Common myeloid progenitor, CD34-positive (primary cell): Measurements from ENCODE around the gene JAML.

ENCODE experiments used
- CTCF ChIA-PET: fragments of 350-600 bp; sonication (Branson Sonifier 250); formaldehyde crosslinking; loops from one replicate; lab custom pipeline; 2021; ENCODE audit warnings: antibody characterized with exemption; lab: Charles Lee
- POLR2A ChIA-PET: fragments of 350-600 bp; sonication (Branson Sonifier 250); formaldehyde crosslinking; loops from one replicate; lab custom pipeline; 2021; ENCODE audit warnings: antibody characterized with exemption; lab: Charles Lee
- DNase-seq, 3 donors: peaks; one replicate each; pipeline versions ENCODE4 v3.0.0 to v3.0.0-alpha.2; 2013
- H3K27ac ChIP-seq, 2 experiments: 1 replicate in 1 of 2; 2 replicates in 1 of 2; pipeline ENCODE4 v1.7.0; 2013; ENCODE audit warnings: inconsistent platforms in 2 of 2, low read length in 2 of 2, mild to moderate bottlenecking in 2 of 2, low read depth in 1 of 2, moderate library complexity in 1 of 2; ENCODE audit not compliant: severe bottlenecking in 2 of 2, insufficient read depth in 1 of 2, poor library complexity in 1 of 2
- H3K27me3 ChIP-seq, 5 experiments: replicated peaks in 2 of 5; 1 replicate in 3 of 5; 2 replicates in 2 of 5; pipeline versions ENCODE4 v1.6.1 to v1.7.0; 2013; ENCODE audit warnings: low read length in 4 of 5, mild to moderate bottlenecking in 2 of 5, moderate library complexity in 2 of 5, inconsistent platforms in 1 of 5; ENCODE audit not compliant: insufficient read depth in 5 of 5, control insufficient read depth in 4 of 5
- H3K36me3 ChIP-seq, 4 experiments: 1 replicate in 2 of 4; 2 replicates in 2 of 4; pipeline versions ENCODE4 v1.6.1 to v1.7.0; 2013; ENCODE audit warnings: low read length in 3 of 4, control low read depth in 1 of 4, mild to moderate bottlenecking in 1 of 4; ENCODE audit not compliant: control insufficient read depth in 4 of 4, insufficient read depth in 4 of 4
- H3K4me1 ChIP-seq, 4 experiments: 1 replicate in 3 of 4; 2 replicates in 1 of 4; pipeline versions ENCODE4 v1.6.1 to v1.7.1; 2013; ENCODE audit warnings: low read length in 3 of 4, mild to moderate bottlenecking in 3 of 4, control low read depth in 1 of 4, inconsistent platforms in 1 of 4, moderate library complexity in 1 of 4; ENCODE audit not compliant: control insufficient read depth in 4 of 4, insufficient read depth in 4 of 4; ENCODE audit errors: control extremely low read depth in 1 of 4
- H3K4me3 ChIP-seq, 7 experiments: 1 replicate in 4 of 7; 2 replicates in 3 of 7; pipeline versions ENCODE4 v1.5.1 to v1.7.0; 2013; ENCODE audit warnings: mild to moderate bottlenecking in 7 of 7, low read length in 6 of 7, moderate library complexity in 6 of 7, inconsistent platforms in 2 of 7, low read depth in 2 of 7, control low read depth in 1 of 7; ENCODE audit not compliant: insufficient read depth in 4 of 7, control insufficient read depth in 1 of 7; ENCODE audit errors: extremely low read depth in 1 of 7
- H3K9me3 ChIP-seq, 5 experiments: 1 replicate in 4 of 5; 2 replicates in 1 of 5; pipeline versions ENCODE4 v1.6.1 to v1.7.1; 2013; ENCODE audit warnings: low read length in 4 of 5, mild to moderate bottlenecking in 2 of 5, inconsistent platforms in 1 of 5, low read depth in 1 of 5, moderate library complexity in 1 of 5; ENCODE audit not compliant: control insufficient read depth in 4 of 5, insufficient read depth in 2 of 5; ENCODE audit errors: control extremely low read depth in 1 of 5
- WGBS: methylation state at CpG from one replicate; pipeline ENCODE4 v1.1.5; 2013; ENCODE audit not compliant: insufficient coverage; 5-methylcytosine and 5-hydroxymethylcytosine counted together

JAML gene

DNA sequence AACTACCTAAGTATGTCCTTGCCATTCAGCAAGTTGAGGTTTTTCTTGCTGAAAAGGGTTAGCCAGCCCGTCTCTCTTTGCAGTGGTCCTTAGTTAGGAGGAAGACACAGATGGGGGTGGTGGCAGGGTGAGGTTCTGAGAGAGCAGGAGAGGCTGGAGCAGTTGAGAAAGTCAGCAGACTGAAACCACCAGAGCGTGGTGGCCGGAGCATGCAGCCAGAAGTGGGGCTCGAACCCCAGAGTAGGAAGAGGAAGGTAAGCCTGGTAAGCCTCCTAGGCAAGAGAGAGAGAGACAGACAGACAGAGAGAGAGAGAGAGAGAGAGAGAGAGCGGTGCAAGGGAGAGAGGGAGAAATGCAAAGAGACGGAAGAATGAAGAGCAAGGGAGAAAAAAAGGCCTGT is 63.0 kb downstream of the JAML start:
- 76% methylated on average over 6 of the region's 6 CpGs for WGBS
- H3K4me1 ChIP-seq = peaks cover 0 to 2% (median under 1%) of the 10 kb centered on the region in 4 experiments
- no peaks in the 10 kb centered on the region for H3K9me3 ChIP-seq
- H3K27me3 ChIP-seq = peaks cover 0 to 19% (median 9%) of the 10 kb centered on the region in 5 experiments
- no peak overlapping the region for H3K27ac ChIP-seq
- ChIA-PET POLR2A (no interaction called here), CTCF (no interaction called here)
- no peaks in the 10 kb centered on the region for H3K36me3 ChIP-seq
- no peak overlapping the region for H3K4me3 ChIP-seq
- DNase-seq = no peak

DNA sequence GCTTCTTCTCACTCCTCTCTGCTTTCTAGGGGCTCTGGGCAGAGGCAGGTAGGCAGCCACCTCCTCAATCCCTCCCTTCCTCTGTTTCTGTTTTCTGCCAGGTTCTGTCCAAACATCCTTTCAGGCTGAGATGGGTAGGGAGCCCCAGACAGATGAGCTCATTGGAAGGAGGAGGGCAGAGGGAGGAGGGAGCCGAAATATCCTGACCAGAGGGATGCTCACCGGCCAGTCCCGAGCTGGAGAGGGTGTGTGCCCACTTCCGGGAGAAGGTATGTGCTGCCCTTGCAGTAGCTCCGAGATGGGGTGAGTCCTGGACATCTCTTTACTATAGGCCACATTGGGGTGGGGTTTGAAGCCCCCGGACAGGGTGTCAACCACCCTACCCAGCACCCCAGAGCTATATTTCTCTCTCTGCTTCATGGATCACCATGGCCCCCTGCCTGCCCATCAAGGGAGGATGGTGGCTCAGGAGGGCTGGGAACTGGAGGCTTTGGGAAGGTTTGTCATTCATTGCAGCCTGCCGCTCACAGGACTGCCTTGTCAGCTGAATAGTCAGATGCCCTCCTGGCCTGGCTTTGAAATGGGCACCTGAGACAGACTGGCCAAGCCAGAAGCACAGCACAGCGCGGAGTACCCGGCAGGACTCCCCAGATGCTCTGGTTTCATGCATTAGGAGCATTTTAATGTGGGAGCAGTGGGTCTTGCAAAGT is 67.5 kb downstream of the JAML start:
- POLR2A ChIA-PET = no interaction called here
- Histone ChIP-seq H3K4me3 (no peak overlapping the region), H3K4me1 (peaks cover 0 to 20% (median 14%) of the 10 kb centered on the region in 4 experiments), H3K27ac (no peak overlapping the region), H3K36me3 (no peaks in the 10 kb centered on the region), H3K9me3 (no peaks in the 10 kb centered on the region), H3K27me3 (peaks cover 0 to 62% (median 33%) of the 10 kb centered on the region in 5 experiments)
- CTCF ChIA-PET = interaction anchor here (1.4 to 7.4 kb wide), 5 partner anchors 11 to 132 kb away, joined by 3 to 99 read pairs (median 9); no protein-coding TSS in a partner anchor
- WGBS = 69% methylated on average over 8 of the region's 10 CpGs
- no peak for DNase-seq

DNA sequence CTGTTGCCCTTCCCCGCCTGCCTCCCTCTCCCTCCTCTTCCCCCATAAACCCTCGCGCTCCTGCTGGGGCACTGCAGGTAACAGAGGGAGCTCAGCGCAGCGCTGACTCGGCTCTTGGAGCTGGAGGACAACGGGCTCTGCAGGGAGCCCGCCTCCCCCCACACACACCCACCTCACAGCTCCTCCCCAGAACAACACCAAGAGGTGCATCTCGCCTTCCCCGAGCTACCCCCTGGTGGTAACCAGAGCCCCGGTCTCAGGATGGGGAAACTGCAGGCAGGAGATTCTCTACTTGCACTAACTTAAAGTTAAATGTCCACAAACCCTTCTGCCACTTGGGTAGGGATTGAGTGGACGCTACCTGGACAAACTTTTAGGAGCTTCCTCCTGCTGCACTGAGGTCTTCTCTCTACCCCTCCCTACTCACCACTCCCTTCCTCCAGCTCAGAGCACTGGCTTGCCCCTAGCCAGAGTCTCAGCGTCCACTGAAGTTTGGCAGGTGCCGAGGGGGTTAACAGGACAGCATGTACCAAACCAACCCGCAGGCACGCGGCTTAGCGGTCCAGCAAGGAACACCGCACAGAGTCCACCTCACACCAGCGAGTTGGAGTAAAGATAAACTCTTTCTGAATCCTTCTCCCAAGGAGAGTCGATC is 68.2 kb downstream of the JAML start:
- Histone ChIP-seq H3K27me3 (peaks cover 0 to 68% (median 36%) of the 10 kb centered on the region in 5 experiments), H3K4me1 (peaks cover 0 to 24% (median 16%) of the 10 kb centered on the region in 4 experiments), H3K36me3 (no peaks in the 10 kb centered on the region), H3K4me3 (peak overlapping the region in 1 of 7 experiments; percentile 28), H3K9me3 (no peaks in the 10 kb centered on the region), H3K27ac (no peak overlapping the region)
- 7% methylated on average over 17 of the region's 21 CpGs for WGBS
- peak; percentile 46 to 70 (median 68) for DNase-seq
- CTCF ChIA-PET = interaction anchor here (1.4 to 7.4 kb wide), 7 partner anchors 10 to 133 kb away, joined by 3 to 99 read pairs (median 9); no protein-coding TSS in a partner anchor
- POLR2A ChIA-PET = no interaction called here

GRCh38 chr11:118155776-118156530 is 68.9 kb downstream of the JAML start:
- 84% methylated on average over 6 of the region's 11 CpGs for WGBS
- H3K4me1 ChIP-seq = peaks cover 0 to 24% (median 16%) of the 10 kb centered on the region in 4 experiments

GRCh38 chr11:118154641-118155040 is 70.2 kb downstream of the JAML start:
- CTCF ChIA-PET = interaction anchor here (1.3 to 7.4 kb wide), 5 partner anchors 8 to 48 kb away, joined by 4 to 99 read pairs (median 11); no protein-coding TSS in a partner anchor
- WGBS = 100% methylated on average over 1 of the region's 1 CpG
- POLR2A ChIA-PET = no interaction called here

More at GRCh38 chr11:118155776-118156530, 68.9 kb downstream of the JAML start:
- H3K36me3 ChIP-seq = no peaks in the 10 kb centered on the region
- DNase-seq = no peak
- H3K27me3 ChIP-seq = peaks cover 0 to 68% (median 36%) of the 10 kb centered on the region in 5 experiments
- CTCF ChIA-PET = interaction anchor here (0.8 to 7.4 kb wide), 12 partner anchors 10 to 348 kb away, joined by 3 to 99 read pairs (median 4); no protein-coding TSS in a partner anchor
- H3K27ac ChIP-seq = no peak overlapping the region
- POLR2A ChIA-PET = no interaction called here
- no peaks in the 10 kb centered on the region for H3K9me3 ChIP-seq
- H3K4me3 ChIP-seq = no peak overlapping the region

GRCh38 chr11:118153976-118154375 is 70.8 kb downstream of the JAML start:
- H3K27ac ChIP-seq = no peak overlapping the region
- no peak for DNase-seq
- peak overlapping the region in 1 of 7 experiments; percentile 27 for H3K4me3 ChIP-seq
- H3K36me3 ChIP-seq = no peaks in the 10 kb centered on the region
- peaks cover 0 to 68% (median 36%) of the 10 kb centered on the region in 5 experiments for H3K27me3 ChIP-seq
- no peaks in the 10 kb centered on the region for H3K9me3 ChIP-seq
- ChIA-PET POLR2A (no interaction called here), CTCF (interaction anchor here (7.4 kb wide), 1 partner anchor 16 kb away, joined by 99 read pairs; no protein-coding TSS in a partner anchor)
- peaks cover 0 to 24% (median 16%) of the 10 kb centered on the region in 4 experiments for H3K4me1 ChIP-seq
- WGBS = 83% methylated on average over 11 of the region's 11 CpGs

More at GRCh38 chr11:118154641-118155040, 70.2 kb downstream of the JAML start:
- H3K27me3 ChIP-seq = peaks cover 0 to 68% (median 36%) of the 10 kb centered on the region in 5 experiments
- DNase-seq = no peak
- H3K36me3 ChIP-seq = no peaks in the 10 kb centered on the region
- peaks cover 0 to 24% (median 16%) of the 10 kb centered on the region in 4 experiments for H3K4me1 ChIP-seq
- H3K27ac ChIP-seq = no peak overlapping the region
- H3K4me3 ChIP-seq = no peak overlapping the region
- H3K9me3 ChIP-seq = no peaks in the 10 kb centered on the region
